CD4-positive, alpha-beta memory T cell (primary cell): ENCODE measurements around the gene SPRED2. TPM values are rescaled to one million over a fixed set of nuclear protein-coding genes. Genes with fewer than 3 reads are reported as not detected.

Source experiments
- CTCF ChIA-PET: fragments of 350-600 bp; sonication (Branson Sonifier 250); formaldehyde crosslinking; loops from one replicate; lab custom pipeline; 2021; ENCODE audit warnings: inconsistent platforms; ENCODE audit not compliant: partially characterized antibody; lab: Charles Lee
- POLR2A ChIA-PET: fragments of 350-600 bp; sonication (Branson Sonifier 250); formaldehyde crosslinking; loops from one replicate; lab custom pipeline; 2021; ENCODE audit not compliant: partially characterized antibody; lab: Charles Lee
- DNase-seq, 5 donors: peaks; one replicate each; pipeline versions ENCODE4 v3.0.0 to v3.0.0-alpha.2; 2020 to 2022; ENCODE audit warnings: mixed read lengths in 1 of 5
- H3K27ac ChIP-seq: one replicate; pipeline ENCODE4 v1.7.0; 2013; ENCODE audit warnings: low read depth, low read length
- H3K27me3 ChIP-seq: 2 replicates; pipeline ENCODE4 v1.7.0; 2013; ENCODE audit warnings: mild to moderate bottlenecking, low read length, moderate library complexity; ENCODE audit not compliant: insufficient read depth
- H3K36me3 ChIP-seq: 2 replicates; pipeline ENCODE4 v1.7.0; 2013; ENCODE audit warnings: mild to moderate bottlenecking, low read length, moderate library complexity; ENCODE audit not compliant: insufficient read depth
- H3K4me1 ChIP-seq: 2 replicates; pipeline ENCODE4 v1.7.0; 2013; ENCODE audit warnings: mild to moderate bottlenecking, low read length, moderate library complexity; ENCODE audit not compliant: insufficient read depth
- H3K4me3 ChIP-seq, 2 donors: one replicate each; pipeline ENCODE4 v1.7.0; 2013; ENCODE audit warnings: low read length in 2 of 2, mild to moderate bottlenecking in 1 of 2
- H3K9me3 ChIP-seq, 2 donors: one replicate each; pipeline ENCODE4 v1.7.0; 2013; ENCODE audit warnings: low read length in 2 of 2, control low read depth in 1 of 2; ENCODE audit not compliant: control insufficient read depth in 1 of 2
- H3K27ac Mint-ChIP-seq, 7 donors: one replicate each; pipeline ENCODE4 v1.8.0; 2020 to 2021; ENCODE audit warnings: mixed read lengths in 7 of 7, mild to moderate bottlenecking in 6 of 7, inconsistent platforms in 3 of 7, moderate library complexity in 3 of 7
- H3K27me3 Mint-ChIP-seq, 2 donors: one replicate each; pipeline ENCODE4 v1.8.0; 2020 to 2021; ENCODE audit warnings: mixed read lengths in 2 of 2
- H3K36me3 Mint-ChIP-seq, 2 donors: one replicate each; pipeline ENCODE4 v1.8.0; 2020 to 2021; ENCODE audit warnings: mixed read lengths in 2 of 2, inconsistent platforms in 1 of 2, mild to moderate bottlenecking in 1 of 2
- H3K4me1 Mint-ChIP-seq, 4 donors: one replicate each; pipeline ENCODE4 v1.8.0; 2020 to 2021; ENCODE audit warnings: mixed read lengths in 4 of 4, mild to moderate bottlenecking in 1 of 4
- H3K4me3 Mint-ChIP-seq, 8 donors: one replicate each; pipeline ENCODE4 v1.8.0; 2020 to 2021; ENCODE audit warnings: mixed read lengths in 8 of 8, mild to moderate bottlenecking in 7 of 8, moderate library complexity in 6 of 8, inconsistent platforms in 3 of 8
- H3K9me3 Mint-ChIP-seq, 8 donors: one replicate each; pipeline ENCODE4 v1.8.0; 2020 to 2021; ENCODE audit warnings: mixed read lengths in 8 of 8, mild to moderate bottlenecking in 5 of 8, inconsistent platforms in 3 of 8, moderate library complexity in 1 of 8
- intact Hi-C: fragments of 100-400 bp; cut with micrococcal nuclease; formaldehyde crosslinking; loops from one replicate; pipeline ENCODE4 v1.15.1; 2023
- polyA plus RNA-seq, 2 donors: library from polyadenylated mRNA; unstranded; fragments of 300-500 nt; fragmentation: Illumina TruSeq; gene quantifications; one replicate each; pipeline ENCODE4 v1.2.3, GENCODE V29; 2021
- total RNA-seq, 2 experiments: library from RNA; stranded (reverse); gene quantifications; one replicate each; pipeline ENCODE4 v1.2.3, GENCODE V29; 2021

SPRED2 gene
- total and polyA plus RNA-seq, 4 experiments from 2014 or later: 0.27 to 1.3 (median 0.62) TPM

- H3K27me3 Mint-ChIP-seq: no peaks in the 10 kb centered on the region
- H3K4me1 ChIP-seq: no peaks in the 10 kb centered on the region
- no peak overlapping the region for H3K27ac ChIP-seq
- no peak overlapping the region for H3K4me3 ChIP-seq
- no peaks in the 10 kb centered on the region for H3K36me3 ChIP-seq
- H3K4me1 Mint-ChIP-seq: no peaks in the 10 kb centered on the region
- H3K36me3 Mint-ChIP-seq: peaks cover 6% of the 10 kb centered on the region in 2 donors
- no peaks in the 10 kb centered on the region for H3K9me3 ChIP-seq
- peaks cover 0 to 1% (median 0%) of the 10 kb centered on the region in 8 donors for H3K9me3 Mint-ChIP-seq
- no peak overlapping the region for H3K4me3 Mint-ChIP-seq
- H3K27ac Mint-ChIP-seq: no peak overlapping the region
- CTCF ChIA-PET: no interaction called here
- no peaks in the 10 kb centered on the region for H3K27me3 ChIP-seq
- intact Hi-C loops: no loop called here
- DNase-seq: no peak
- POLR2A ChIA-PET: no interaction called here
Measured at GRCh38 chr2:65311049-65311448, 121.3 kb downstream of the SPRED2 start.

- H3K36me3 Mint-ChIP-seq: peaks cover 6% of the 10 kb centered on the region in 2 donors
- no peak for DNase-seq
- H3K36me3 ChIP-seq: no peaks in the 10 kb centered on the region
- no peaks in the 10 kb centered on the region for H3K9me3 ChIP-seq
- no peak overlapping the region for H3K27ac ChIP-seq
- peaks cover 0 to 1% (median 0%) of the 10 kb centered on the region in 8 donors for H3K9me3 Mint-ChIP-seq
- no peaks in the 10 kb centered on the region for H3K27me3 Mint-ChIP-seq
- H3K27me3 ChIP-seq: no peaks in the 10 kb centered on the region
- no peak overlapping the region for H3K4me3 ChIP-seq
- H3K27ac Mint-ChIP-seq: no peak overlapping the region
- H3K4me1 ChIP-seq: no peaks in the 10 kb centered on the region
- CTCF ChIA-PET: no interaction called here
- no peak overlapping the region for H3K4me3 Mint-ChIP-seq
- intact Hi-C loops: no loop called here
- POLR2A ChIA-PET: no interaction called here
- H3K4me1 Mint-ChIP-seq: no peaks in the 10 kb centered on the region
Measured at GRCh38 chr2:65309699-65310098, 122.7 kb downstream of the SPRED2 start.

- H3K27ac ChIP-seq: no peak overlapping the region
- no peaks in the 10 kb centered on the region for H3K9me3 ChIP-seq
- Mint-ChIP-seq H3K27ac (no peak overlapping the region), H3K4me1 (peaks cover 14 to 24% (median 19%) of the 10 kb centered on the region in 4 donors), H3K9me3 (peaks cover 0 to 3% (median 0%) of the 10 kb centered on the region in 8 donors), H3K4me3 (no peak overlapping the region), H3K36me3 (no peaks in the 10 kb centered on the region), H3K27me3 (no peaks in the 10 kb centered on the region)
- H3K36me3 ChIP-seq: no peaks in the 10 kb centered on the region
- no peak for DNase-seq
- no peak overlapping the region for H3K4me3 ChIP-seq
- intact Hi-C loops: no loop called here
- H3K27me3 ChIP-seq: no peaks in the 10 kb centered on the region
- ChIA-PET CTCF (no interaction called here), POLR2A (no interaction called here)
- H3K4me1 ChIP-seq: peaks cover 16% of the 10 kb centered on the region
Measured at GRCh38 chr2:65305934-65306333, 126.5 kb downstream of the SPRED2 start.

GRCh38 chr2:65300761-65301711, 131.4 kb downstream of the SPRED2 start:
- Histone ChIP-seq H3K9me3 (no peaks in the 10 kb centered on the region), H3K4me1 (peaks cover 36% of the 10 kb centered on the region), H3K36me3 (no peaks in the 10 kb centered on the region), H3K27me3 (no peaks in the 10 kb centered on the region), H3K27ac (no peak overlapping the region), H3K4me3 (peak overlapping the region; percentile 26 to 27)
- ChIA-PET POLR2A (interaction anchor here (0.5 to 1.8 kb wide), 4 partner anchors 19 to 80 kb away, joined by 3 to 7 read pairs (median 4); partner anchors contain the start of gene ACTR2), CTCF (interaction anchor here (0.7 to 1.0 kb wide), 3 partner anchors 27 to 134 kb away, joined by 3 to 4 read pairs (median 3); no protein-coding TSS in a partner anchor)
- DNase-seq: peak; percentile 66 to 79 (median 72)
- intact Hi-C loops: loop anchor here (1.0 to 5.0 kb wide), 3 partner anchors 36 to 130 kb away; partner anchors contain the start of gene ACTR2
- H3K36me3 Mint-ChIP-seq: no peaks in the 10 kb centered on the region
- H3K27me3 Mint-ChIP-seq: peaks cover 0 to 2% of the 10 kb centered on the region in 2 donors
- H3K4me3 Mint-ChIP-seq: peak overlapping the region; percentile 74 to 91 (median 82)
- H3K27ac Mint-ChIP-seq: peak overlapping the region; percentile 73 to 94 (median 93)
- peaks cover 0 to 3% (median 0%) of the 10 kb centered on the region in 8 donors for H3K9me3 Mint-ChIP-seq
- H3K4me1 Mint-ChIP-seq: peaks cover 20 to 50% (median 34%) of the 10 kb centered on the region in 4 donors

- Histone ChIP-seq H3K4me3 (peak overlapping the region in 1 of 2 donors; percentile 26), H3K27me3 (no peaks in the 10 kb centered on the region), H3K27ac (no peak overlapping the region), H3K36me3 (no peaks in the 10 kb centered on the region), H3K9me3 (no peaks in the 10 kb centered on the region), H3K4me1 (peaks cover 36% of the 10 kb centered on the region)
- peaks cover 20 to 50% (median 34%) of the 10 kb centered on the region in 4 donors for H3K4me1 Mint-ChIP-seq
- peak overlapping the region in 7 of 8 donors; percentile 74 to 91 (median 86) for H3K4me3 Mint-ChIP-seq
- POLR2A ChIA-PET: interaction anchor here (0.5 to 1.8 kb wide), 5 partner anchors 20 to 79 kb away, joined by 3 to 7 read pairs (median 4); partner anchors contain the start of gene ACTR2
- H3K27me3 Mint-ChIP-seq: peaks cover 0 to 2% of the 10 kb centered on the region in 2 donors
- CTCF ChIA-PET: interaction anchor here (1.0 kb wide), 2 partner anchors 26 to 48 kb away, joined by 3 to 4 read pairs; no protein-coding TSS in a partner anchor
- intact Hi-C loops: loop anchor here (2.0 to 5.0 kb wide), 2 partner anchors 73 to 131 kb away; partner anchors contain the start of gene ACTR2
- H3K27ac Mint-ChIP-seq: peak overlapping the region in 5 of 7 donors; percentile 32 to 94 (median 91)
- peaks cover 0 to 3% (median 0%) of the 10 kb centered on the region in 8 donors for H3K9me3 Mint-ChIP-seq
- no peak for DNase-seq
- no peaks in the 10 kb centered on the region for H3K36me3 Mint-ChIP-seq
Measured at GRCh38 chr2:65300134-65300760, 132.2 kb downstream of the SPRED2 start.

GRCh38 chr2:65299246-65299645, 133.2 kb downstream of the SPRED2 start:
- ChIA-PET CTCF (no interaction called here), POLR2A (interaction anchor here (1.0 kb wide), 1 partner anchor 23 kb away, joined by 3 read pairs; no protein-coding TSS in a partner anchor)
- Mint-ChIP-seq H3K27ac (peak overlapping the region in 2 of 7 donors; percentile 14 to 75), H3K4me3 (no peak overlapping the region), H3K4me1 (peaks cover 20 to 50% (median 34%) of the 10 kb centered on the region in 4 donors), H3K27me3 (peaks cover 0 to 8% of the 10 kb centered on the region in 2 donors), H3K9me3 (peaks cover 0 to 3% (median 0%) of the 10 kb centered on the region in 8 donors), H3K36me3 (no peaks in the 10 kb centered on the region)
- intact Hi-C loops: no loop called here
- no peaks in the 10 kb centered on the region for H3K9me3 ChIP-seq
- H3K4me3 ChIP-seq: no peak overlapping the region
- DNase-seq: peak in 1 of 5 donors; percentile 46
- peaks cover 36% of the 10 kb centered on the region for H3K4me1 ChIP-seq
- H3K27me3 ChIP-seq: no peaks in the 10 kb centered on the region
- no peak overlapping the region for H3K27ac ChIP-seq
- H3K36me3 ChIP-seq: no peaks in the 10 kb centered on the region
